Stimulated activated CD4-positive, alpha-beta T cell treated with anti-CD3 and anti-CD28 coated beads, Interleukin-1b, Interleukin-23, amount 100 ng/mL, for 48 hours (primary cell): ENCODE data around the gene ART1.
A peak's percentile ranks its signal among the peaks of the same experiment; 100 is the strongest.
"Not testable (repeated sequence)": the region's sequence is repeated elsewhere in the genome, so short reads cannot be mapped to it uniquely, and the experiment has no call there.

Experiments used
- DNase-seq: peaks from one replicate; pipeline ENCODE4 v3.0.0-alpha.2; 2020

The ART1 gene

DNA sequence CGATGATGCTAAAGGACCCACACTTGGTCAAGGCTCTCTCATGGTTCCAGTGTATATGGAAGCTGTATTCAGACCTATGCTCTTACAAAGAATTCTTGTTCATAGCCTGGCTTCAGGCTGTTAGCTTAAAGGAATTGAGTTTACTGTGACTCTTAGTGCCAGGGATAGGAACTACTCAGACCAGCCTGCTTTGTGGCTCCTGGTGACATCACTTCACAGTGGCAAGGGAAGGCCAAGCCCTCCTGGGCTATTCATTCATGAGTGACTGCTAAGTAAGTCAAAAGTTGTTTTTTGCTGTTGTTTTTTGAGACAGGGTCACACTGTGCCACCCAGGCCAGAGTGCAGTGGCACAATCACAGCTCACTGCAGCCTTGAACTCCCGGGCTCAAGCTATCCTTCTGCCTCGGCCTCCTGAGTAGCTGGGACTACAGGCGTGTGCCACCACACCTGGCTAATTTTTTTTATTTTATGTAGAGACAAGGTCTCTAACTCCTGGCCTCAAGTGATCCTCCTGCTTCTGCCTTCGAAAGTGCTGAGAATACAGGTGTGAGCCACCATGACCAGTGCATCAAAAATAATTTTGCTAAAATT is 12.8 kb upstream of the ART1 start:
- no peak for DNase-seq

DNA sequence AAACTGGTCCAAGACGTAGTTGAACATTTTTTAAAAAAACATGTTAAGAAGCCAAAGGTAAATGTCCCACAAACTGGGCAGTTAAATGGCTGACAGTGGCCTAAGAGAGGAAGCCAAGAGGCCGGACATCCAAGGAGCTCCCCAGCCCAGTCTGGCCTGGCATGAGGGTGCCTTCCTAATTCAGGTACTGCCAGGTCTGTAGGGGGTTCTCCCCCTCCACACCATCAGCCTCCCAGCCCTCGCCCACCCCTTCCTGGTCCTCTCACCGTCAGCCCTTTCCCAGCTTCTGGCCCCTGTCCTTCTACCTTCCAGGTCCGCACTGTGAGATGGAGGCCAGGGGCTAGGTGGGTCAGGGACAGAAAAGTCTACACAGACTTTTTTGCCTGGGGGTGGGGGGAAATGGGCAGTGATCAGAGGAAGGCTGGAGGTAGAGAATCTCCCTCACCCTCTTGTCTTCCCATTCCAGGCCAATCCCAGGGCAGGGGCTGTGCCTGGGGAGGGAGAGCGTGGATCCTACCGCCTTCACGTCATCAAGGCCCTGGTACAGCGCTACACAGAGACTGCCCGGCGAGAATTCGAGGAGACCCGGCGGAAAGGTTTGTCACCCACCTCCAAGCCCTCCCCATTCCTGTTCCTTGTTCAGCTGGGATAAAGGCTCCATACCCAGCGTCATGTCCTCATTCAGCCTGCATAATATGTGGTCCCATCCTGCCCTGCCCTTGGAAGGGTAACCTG is 9.1 kb upstream of the ART1 start:
- DNase-seq = no peak

DNA sequence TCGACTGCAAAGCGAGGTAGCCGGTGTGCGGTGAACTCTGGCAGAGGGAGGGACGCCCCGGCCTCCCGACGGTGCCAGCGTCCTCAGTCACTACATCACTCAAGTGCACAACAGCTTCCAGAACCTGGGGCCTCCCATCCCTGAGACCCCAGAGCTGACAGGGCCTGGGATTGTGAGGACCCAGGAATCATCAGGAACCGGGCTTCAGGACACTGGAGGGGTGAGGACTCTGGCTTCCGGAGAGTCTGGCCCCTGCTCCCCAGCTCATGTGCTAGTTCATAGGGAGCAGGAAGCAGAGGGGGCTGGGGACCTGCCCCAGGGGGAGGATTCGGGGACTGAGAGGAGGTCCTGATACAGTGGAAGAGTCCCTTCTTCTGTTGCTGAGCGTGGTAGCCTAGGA is 7.7 kb upstream of the ART1 start:
- DNase-seq = no peak

DNA sequence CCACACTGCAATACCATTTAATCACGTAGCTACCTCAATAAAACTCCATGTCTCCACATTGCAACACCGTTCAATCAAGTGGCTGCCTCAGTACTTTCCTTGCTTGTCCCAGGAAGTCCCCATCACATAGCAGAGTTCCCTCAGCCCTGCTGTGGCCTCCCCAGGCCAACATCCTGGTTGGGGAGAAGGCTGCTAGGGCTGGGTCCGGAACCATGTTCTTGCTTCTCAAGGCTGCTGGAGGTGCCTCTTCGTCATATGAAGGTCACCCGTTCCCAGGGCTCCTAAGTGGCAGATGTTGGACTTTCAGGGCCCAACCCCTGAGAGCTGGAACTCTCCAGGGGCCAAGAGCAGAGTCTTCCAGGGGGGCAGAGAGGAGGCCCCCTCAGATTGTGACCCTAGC is 6.4 kb upstream of the ART1 start:
- no peak for DNase-seq

DNA sequence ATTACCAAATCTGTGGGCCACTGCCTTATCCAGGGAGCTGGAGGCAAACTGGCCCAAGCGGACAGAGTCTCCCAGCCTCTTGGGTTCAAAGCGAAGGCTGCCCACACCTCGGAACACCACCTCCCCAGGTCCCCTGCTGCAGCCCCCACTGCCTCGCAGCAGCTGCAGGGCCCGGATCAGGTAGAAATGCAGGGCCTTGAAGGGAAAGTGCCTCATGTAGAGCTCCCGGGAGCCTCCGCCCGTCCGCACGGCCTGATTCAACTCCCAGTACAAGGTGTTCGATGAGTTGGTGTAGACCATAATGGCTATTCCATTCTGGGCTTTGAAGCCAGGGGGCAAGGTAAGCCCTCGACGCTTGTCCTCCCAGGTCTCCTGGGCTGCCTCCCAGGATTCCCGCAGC is 5.1 kb upstream of the ART1 start:
- DNase-seq = no peak

DNA sequence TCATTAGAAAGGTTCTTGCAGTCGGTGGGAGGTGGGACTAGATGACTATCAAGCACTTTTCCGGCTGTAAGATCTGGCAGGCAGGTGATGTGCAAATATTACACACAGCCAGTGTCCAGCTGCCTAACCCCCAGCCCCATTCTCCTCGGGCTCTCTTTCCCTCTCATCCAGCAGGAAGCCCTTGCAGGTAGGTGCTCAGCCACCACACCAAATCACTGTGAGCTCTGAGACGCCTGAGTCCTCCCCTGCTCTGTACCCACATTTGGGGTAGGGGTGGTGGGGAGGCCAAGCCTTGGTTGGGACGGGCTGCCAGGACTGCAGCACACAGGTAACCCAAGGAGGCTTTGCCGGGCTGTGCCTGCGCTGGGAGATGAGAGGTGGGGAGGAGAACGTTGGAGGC is 3.7 kb upstream of the ART1 start:
- DNase-seq = no peak

DNA sequence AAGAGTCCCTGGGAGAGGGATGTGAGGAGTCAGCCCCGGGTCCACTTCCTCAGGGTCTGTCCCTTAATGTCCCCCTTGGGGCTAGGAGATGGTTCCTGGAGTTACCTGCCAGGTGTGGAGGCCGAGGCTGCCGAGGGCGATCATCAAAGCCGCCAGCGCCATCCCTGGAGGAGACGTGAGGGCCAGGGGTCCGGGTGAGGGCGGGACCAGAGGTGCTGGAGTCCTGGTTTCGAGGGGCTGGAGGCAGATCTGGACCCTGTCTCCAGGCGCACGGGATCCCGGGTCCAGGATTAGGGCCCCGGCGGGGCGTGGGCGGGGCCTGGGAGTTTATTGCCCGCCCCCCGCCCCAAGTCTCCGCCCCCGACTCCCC is 3.2 kb upstream of the ART1 start, which contains the start of gene ART5:
TSS of gene ART5 (minus strand) at position 292 of the 370 bp plus-strand sequence. CDS start at position 162, 130 bp downstream.
- no peak for DNase-seq

DNA sequence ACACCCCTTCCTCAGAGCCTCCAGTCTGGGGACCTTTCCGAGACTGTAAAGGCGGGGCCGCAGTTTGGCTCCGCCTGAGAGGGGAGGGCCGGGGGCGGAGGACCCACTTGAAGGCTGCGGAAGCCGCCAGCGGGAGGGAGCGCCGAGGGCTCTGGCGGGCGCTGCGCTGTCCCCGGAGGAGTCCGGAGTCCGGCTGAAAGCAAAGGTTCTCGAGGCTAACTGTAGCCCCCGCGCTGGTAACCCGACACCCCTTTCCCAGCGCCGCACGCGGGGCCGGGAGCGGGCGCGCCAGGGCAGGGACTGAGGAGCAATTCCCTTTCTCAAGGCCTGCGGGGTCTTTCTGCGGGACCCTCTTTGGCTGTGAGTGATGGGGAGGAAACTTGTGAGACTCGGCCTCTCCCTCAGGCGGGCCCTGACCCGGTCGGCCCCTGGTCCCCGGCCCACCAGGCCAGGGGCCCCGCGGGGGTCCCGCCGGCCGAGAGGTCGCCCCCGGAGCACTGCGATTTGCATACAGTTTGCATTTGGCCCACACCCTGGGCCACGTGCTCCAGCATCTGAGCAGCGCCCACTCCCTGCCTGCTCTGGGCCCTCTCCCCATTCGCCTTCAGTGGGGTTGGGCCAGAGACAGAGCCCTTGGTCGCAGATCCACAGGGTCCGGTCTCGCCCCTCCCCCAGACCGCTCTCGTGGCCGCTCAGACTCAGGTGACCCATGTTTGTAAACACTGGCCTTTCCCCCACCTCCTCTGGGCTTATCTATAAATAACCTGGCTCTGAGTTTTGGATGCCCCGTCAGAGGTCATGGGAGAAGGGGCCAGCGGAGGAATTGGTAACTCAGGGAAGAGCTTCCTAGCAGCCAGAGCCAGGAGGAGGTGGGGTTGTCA is 2.6 kb upstream of the ART1 start:
- peak; percentile 28 for DNase-seq

DNA sequence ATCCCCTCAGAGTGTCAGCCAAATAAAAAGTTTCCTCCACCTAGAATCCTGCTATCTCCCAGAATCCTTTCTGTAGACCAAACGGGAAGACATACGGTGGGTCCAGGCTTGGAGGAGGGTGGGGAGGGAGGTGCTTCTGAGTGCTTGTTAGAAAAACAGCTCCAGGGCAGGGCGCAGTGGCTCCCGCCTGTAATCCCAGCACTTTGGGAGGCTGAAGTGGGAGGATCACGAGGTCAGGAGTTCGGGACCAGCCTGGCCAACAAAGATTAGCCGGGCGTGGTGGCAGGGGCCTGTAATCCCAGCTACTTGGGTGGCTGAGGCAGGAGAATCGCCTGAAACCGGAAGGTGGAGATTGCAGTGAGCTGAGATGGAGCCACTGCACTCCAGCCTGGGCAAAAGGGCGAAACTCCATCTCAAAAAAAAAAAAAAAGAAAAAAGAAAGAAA is 1.8 kb upstream of the ART1 start:
- not testable (repeated sequence) for DNase-seq

DNA sequence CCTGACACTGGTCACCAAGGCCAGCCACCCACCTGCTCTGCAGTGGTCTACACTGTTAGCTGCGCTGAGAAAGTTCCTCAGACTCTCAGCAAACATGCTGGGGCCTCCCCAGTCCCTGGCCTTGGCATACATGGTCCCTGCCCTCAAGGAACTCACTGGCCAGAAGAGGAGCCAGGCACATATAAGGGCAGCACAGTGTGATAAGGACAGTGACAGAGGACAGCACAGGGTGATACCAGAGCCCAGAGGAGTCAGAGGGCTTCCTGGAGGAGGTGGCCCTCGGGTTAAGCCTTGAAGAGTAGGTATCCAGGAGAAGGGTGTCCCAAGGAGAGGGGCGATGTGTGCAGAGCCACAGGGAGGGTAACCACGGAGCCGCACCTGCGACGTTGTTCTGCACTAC is 624 bp downstream of the ART1 start:
- no peak for DNase-seq

DNA sequence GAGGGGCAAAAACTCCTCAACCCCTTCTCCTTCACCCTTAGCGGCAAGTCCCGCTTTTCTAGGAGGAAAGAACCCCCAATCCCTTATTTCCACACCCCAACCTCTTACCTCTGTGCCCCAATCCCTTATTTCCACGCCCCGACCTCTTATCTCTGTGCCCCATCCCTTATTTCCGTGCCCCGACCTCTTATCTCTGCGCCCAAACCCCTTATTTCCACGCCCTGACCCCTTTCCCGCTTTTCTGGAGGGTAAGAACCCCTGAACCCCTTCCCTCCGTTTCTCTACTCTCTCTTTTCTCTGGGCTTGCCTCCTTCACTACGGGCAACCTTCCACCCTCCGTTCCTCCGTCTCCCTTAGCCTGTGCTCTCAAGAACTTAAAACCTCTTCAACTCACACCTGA is 3.9 kb downstream of the ART1 start:
- DNase-seq = not testable (repeated sequence)

DNA sequence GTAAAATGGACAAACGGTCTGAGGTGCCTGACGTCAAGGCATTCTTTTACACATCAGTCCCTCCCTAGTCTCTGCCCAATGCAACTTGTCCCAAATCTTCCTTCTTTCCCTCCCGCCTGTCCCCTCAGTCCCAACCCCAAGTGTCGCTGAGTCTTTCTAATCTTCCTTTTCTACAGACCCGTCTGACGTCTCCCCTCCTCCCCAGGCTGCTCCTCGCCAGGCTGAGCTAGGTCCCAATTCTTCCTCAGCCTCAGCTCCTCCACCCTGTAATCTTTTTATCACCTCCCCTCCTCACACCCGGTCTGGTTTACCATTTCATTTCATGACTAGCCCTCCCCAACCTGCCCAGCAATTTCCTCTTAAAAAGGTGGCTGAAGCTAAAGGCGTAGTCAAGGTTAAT is 4.4 kb downstream of the ART1 start:
- DNase-seq = not testable (repeated sequence)

DNA sequence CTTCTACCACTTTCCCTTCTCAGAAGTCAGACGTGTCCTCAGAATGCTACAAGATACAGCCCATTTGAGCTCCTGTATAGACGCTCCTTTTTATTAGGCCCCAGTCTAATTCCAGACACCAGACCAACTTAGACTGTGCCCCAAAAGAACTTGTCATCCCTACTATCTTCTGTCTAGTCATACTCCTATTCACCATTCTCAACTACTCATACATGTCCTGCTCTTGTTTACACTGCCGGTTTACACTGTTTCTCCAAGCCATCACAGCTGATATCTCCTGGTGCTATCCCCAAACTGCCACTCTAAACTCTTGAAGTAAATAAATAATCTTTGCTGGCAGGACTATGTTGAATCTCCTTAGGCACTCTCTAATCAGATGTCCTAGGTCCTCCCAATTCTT is 7.6 kb downstream of the ART1 start:
- DNase-seq = not testable (repeated sequence)

DNA sequence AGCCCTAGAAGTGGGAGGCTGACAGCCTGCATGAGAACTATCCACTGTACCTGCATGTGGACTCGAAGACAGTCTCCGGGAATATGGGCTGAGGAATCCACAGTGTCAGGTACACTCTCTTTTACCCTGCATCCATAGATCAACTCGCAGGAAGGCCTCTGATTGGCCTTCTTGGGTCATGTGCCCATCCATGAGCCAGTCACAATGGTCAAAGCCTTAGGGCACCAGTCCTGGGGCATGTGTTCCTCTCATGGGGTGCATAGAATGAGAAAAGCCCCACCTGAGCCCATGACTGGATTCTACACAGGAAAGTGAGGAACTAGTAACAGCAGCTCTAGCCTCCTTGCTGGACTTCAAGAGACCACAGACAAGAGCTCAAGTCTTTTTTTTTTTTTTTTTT is 10.6 kb downstream of the ART1 start:
- no peak for DNase-seq

DNA sequence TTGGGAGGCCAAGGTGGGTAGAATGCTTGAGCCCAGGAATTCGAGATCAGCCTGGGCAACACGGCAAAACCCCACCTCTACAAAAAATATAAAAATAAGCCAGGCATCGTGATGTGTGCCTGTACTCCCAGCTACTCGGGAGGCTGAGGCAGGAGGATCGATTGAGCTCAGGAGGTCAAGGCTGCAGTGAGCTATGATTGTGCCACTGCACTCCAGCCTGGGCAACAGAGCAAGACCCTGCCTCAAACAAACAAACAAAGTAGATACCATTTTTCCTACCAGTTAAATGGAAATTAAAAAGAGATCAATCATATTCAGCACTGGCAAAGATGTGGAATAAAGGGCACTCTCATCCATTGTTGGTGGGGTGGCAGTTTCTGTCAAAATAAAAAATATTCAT is 12.4 kb downstream of the ART1 start:
- not testable (repeated sequence) for DNase-seq

DNA sequence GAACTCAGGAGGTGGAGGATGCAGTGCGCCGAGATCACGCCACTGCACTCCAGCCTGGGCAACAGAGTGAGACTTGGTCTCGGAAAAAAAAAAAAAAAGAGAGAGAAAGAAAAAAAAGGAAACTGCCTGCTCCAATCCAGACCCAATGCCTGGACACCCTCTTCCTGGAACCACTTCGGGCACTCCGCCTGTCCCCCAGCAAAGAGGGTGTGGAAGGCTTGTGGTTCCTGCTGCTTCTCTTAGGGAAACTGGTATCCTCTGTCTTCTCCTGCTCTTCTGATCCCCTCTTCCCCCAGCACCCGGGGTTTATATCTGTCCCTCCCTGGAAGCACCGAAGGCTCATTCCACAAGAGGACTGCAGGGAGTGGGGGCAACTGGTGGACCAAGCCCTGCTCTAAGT is 13.3 kb downstream of the ART1 start:
- no peak for DNase-seq

DNA sequence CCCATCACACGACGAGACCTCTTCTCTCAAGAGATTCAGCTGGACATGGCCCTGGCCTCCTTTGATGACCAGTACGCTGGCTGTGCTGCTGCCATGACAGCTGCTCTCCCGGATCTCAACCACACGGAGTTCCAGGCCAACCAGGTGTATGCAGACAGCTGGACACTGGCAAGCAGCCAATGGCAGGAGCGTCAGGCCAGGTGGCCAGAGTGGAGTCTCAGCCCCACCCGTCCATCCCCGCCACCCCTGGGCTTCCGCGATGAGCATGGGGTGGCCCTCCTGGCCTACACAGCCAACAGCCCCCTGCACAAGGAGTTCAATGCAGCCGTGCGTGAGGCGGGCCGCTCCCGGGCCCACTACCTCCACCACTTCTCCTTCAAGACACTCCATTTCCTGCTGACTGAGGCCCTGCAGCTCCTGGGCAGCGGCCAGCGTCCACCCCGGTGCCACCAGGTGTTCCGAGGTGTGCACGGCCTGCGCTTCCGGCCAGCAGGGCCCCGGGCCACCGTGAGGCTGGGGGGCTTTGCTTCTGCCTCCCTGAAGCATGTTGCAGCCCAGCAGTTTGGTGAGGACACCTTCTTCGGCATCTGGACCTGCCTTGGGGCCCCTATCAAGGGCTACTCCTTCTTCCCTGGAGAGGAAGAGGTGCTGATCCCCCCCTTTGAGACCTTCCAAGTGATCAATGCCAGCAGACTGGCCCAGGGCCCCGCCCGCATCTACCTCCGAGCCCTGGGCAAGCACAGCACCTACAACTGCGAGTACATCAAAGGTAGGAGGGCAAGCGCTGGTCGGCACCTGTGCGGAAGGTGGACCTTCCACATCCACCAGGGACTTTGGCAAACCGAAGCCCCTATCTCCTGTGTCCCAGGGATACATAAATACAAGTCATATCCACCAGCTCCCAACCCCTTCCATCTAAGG is 14.9 kb downstream of the ART1 start:
- no peak for DNase-seq

DNA sequence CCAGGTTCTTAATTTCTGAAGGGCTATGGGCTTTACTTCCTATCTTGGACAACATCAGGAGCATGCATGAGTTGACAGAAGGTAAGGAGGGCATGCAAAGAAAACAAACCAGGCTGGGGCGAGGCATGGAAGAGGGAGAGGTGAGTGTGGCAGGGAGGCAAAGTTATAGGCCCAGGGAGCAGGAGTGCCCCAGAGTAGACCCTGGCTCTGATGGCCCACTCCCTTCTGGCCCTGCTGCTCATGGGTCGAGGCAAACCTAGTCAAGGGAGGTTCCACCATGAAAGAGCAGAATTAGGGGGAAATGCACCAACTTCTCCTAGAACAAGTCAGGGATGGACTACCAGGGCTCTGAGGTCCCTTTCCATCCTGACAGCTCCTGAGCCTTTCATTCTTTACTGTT is 16.0 kb downstream of the ART1 start:
- DNase-seq = no peak

DNA sequence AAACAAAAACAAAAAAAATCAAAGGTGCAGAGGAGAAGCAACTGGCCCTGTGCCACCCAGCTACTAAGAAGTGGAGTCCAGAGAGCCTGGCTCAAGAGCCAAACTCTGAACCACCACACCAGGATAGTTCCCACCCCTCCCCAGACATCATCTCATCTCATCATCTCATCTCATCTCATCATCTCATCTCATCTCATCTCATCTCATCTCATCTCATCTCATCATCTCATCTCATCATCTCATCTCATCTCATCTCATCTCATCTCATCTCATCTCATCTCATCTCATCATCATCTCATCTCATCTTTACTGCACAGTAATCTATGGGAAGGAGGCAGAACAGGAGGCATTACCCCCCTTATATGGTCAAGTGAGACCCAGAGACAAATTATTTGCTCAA is 17.9 kb downstream of the ART1 start:
- no peak for DNase-seq

DNA sequence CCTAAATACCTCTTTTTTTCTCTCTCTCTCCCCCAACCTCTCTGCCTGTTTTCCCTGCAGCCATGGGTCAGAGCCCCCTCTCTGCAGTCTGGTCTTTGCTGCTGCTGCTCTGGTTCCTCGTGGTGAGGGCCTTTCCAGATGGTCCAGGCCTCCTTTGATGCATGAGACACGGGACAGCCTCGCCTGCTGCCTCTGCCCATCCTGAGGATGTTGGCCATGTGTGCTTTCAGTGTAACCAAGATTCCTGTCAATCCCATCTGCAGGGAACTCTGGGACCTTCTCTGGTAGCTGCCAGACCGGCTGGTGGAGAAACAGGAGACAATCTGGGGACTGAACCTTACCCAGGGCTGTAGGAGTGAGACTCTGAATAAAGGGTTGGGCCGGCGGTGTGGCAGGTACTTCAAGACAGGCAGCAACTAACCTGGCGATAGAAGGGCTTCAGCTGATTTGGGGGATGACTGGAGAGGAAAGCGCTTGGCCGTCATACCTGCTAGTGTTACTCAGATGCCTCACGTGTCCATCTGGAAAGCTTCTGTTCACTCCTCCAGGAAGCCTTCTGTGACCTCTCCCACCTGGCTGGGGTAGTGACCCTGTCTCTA is 19.2 kb downstream of the ART1 start:
- DNase-seq = no peak

DNA sequence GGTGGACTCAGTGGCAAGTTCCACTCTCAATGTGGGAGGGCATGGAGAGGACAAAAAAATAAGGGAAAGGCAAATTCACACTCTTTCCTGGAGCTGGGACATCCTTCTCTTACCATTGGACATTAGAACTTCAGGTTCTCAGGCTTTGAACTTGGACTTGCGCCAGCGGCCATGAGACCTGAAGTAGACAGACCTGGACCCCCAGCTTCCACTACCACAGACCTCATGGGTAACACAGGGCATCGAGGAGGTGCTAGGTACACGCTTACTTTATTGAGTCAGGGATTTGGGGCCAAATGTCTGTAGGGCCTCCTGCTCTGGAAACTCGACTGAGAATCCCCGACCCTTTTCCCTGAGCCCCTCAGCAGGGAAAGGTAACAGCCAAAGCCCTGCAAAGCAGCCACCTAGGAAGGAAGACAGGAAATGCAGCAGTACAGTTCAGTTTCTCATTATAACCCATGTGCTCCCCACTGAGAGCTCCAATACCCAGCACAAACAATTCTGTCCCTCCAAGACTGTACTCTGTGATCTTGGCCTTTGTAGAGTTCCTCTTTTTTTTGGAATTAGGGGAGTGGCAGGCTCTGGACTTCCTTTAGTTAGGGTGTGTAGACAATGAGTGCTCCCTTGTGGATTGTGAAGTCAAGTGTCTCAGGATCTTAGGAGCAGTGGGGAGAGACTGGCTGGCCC is 20.6 kb downstream of the ART1 start:
- no peak for DNase-seq
